H1 (cell line): ENCODE results near the gene PGLYRP2. TPM values are rescaled to one million over a fixed set of nuclear protein-coding genes. Genes with fewer than 3 reads are reported as not detected.

ENCODE experiments used
- BRCA1 ChIP-seq: IDR thresholded peaks from 2 replicates; pipeline ENCODE4 v1.6.1; 2012; ENCODE audit warnings: low read depth, low read length, improper control_type of control experiment
- SP2 ChIP-seq: IDR thresholded peaks from 2 replicates; pipeline ENCODE4 v1.6.1; 2012; ENCODE audit warnings: mild to moderate bottlenecking, low read length, inconsistent platforms
- polyA plus RNA-seq, 7 experiments: library from polyadenylated mRNA; depleted of rRNA in 3 of 7; stranded (reverse) in 5 of 7; unstranded in 2 of 7; fragments of >200 nt in 5 of 7; fragments of 200-250 nt in 2 of 7; gene quantifications; 1 replicate in 5 of 7; 2 replicates in 1 of 7; 4 replicates in 1 of 7; pipeline versions ENCODE4 v1.2.1 to v1.2.3, GENCODE V29; 2011 to 2013; ENCODE audit warnings: missing spikeins in 2 of 7, mixed read lengths in 2 of 7
- total RNA-seq: library from RNA; stranded (reverse); fragmentation: NEBNext Ultra II Directional; extraction: Animal tissue kit (Norgen Biotek cat#: 25700); gene quantifications from 2 replicates; pipeline ENCODE4 v1.2.1, GENCODE V29; 2021
- TF ChIP-seq, protein P1 (sequence below): IDR thresholded peaks from 2 replicates; pipeline ENCODE4 v1.6.1; 2012; ENCODE audit warnings: inconsistent platforms

Gene PGLYRP2
- total and polyA plus RNA-seq, 2 of the 8 experiments (the other 6 are each of a cell fraction or from before 2014, with no cell fraction given), result not detected

DNA sequence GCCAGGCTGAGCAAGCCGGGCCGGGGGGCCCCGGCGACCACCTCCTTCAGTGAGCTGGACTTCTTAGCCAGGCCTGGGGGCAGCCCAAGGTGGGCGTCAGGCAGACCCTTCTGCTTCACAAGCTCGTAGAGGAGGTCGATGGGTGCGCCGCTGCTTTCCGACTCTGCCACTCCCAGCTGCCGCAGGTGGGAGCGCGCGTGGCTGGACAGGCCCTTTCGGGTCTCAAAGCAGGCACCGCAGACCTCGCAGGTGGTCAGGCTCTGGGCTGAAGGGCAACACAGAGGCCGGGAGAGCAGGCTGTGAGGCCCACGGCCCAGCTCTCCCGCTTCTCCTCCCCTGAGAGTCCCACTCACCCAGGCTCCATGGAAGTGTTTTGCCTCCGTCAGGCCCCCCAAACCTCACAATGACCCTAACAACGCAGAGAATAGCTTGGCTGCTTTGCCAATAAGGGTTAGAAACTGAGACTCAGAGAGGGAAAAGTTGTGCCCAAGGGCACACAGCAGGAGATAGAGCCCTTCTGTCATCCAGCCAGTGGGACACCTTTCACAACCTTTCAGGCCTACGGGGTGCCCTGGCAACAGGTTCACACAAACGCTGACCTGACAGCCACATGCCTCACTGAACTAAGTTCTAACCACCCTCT, 49.4 kb downstream of the PGLYRP2 start (continued):
- TF ChIP-seq, protein P1, sequence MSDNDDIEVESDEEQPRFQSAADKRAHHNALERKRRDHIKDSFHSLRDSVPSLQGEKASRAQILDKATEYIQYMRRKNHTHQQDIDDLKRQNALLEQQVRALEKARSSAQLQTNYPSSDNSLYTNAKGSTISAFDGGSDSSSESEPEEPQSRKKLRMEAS, result no peak
- no peak for TF ChIP-seq SP2
- no peak for TF ChIP-seq BRCA1
